HG03378 (cell line): ENCODE data around the gene LINGO3.

Experiments
- ATAC-seq: cut with Tn5 transposase; IDR thresholded peaks from one replicate; pipeline ENCODE4 v1.9.1; 2021; ENCODE audit warnings: mild to moderate bottlenecking, moderate library complexity; ENCODE audit not compliant: unreplicated experiment

The LINGO3 gene

GRCh38 chr19:2307518-2308012 lies 389 bp downstream of the LINGO3 start:
- ATAC-seq, result no peak

GRCh38 chr19:2306971-2307370 lies 983 bp downstream of the LINGO3 start:
- ATAC-seq, result no peak

DNA sequence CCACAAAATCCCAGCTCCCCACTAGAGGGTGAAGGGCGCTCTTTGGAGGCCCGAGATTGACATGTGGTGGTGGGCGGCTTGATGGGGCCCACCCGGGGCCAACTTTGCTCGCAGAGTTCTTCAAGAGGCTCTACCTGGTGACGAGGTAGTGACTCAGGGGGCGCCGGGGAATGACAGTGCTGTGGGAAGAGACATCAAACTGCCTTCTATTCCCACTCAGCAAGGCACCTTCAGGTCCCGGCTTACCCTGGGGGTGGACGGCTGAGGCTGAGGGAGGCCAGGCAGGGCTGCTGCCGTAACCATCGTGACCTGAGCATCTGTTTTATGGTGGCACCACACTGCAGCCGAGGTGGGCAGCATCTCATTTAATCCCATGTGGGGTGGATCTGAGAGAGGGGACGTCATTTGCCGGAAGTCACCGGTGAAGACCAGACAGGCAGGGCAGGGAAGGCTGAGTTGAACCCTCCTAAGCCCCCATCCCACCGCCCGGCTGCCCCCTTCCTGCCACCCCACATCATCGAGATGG lies 1.6 kb downstream of the LINGO3 start:
- no peak for ATAC-seq

DNA sequence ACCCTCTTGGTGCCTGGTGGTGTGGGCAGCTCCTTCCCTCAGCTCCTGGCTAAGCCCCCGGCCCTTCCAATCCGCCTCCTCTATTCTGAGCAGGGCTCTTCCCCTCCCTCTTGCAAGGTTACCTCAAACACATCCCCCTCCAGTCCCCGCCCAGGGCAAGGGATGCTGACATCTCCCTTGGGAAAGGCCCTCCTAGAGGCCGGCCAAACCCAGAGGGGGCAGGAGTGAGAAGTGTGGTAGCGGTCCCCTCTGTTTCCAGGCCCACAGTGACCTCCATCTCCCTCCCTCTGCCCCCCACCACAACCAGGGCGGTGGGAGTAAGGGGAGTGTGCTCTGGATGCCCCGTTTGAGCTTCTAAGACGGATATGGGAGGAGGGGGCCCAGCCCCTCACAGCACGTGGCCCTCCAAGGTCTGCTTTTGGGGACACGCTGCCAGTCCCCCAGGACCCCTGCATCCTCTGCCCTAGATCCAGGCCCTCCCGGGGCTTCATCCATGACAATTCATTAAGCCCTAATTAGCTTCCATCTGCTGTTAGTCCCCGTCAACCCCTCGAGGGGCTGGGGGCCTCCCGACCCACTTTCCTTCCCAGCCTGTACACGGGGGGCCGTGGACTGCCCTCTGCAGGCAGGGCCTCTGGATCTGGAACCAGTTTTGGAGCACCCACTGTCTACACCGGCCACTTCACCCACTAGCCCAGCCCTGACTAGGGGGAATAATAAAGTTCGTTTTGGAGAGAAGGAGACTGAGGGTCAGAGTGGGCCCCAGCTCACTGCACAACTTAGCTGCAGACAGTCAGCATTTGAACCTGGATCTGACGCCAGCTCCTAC lies 2.3 kb downstream of the LINGO3 start:
- ATAC-seq, result no peak

DNA sequence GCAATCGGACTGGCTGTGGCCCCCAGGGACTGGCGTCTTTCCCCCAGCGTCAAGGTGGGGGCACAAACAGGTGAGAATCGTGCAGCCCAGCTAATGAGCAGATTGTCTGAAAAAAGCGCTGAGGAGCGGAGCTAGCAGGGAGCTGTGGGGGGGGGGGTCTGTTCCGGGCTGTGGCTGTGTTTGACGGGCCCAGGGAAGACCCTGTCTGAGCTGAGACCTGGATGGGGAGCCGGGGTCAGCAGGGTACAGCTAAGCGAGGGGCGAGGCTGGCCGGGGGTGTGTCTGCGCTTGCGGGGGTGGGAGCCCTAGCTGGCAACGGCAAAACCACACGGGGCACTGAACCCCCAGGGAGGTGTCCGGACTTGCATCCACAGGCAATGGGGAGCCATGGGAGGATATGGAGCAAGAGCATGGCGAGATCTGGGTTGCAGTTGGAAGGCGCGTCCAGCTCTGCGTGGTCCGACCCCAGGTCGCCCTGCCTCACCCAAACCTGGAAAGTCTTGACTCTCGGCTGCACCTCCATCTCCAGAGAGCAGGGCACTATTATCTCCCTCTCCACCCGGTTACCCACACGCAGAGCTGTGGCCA lies 4.6 kb downstream of the LINGO3 start:
- no peak for ATAC-seq

DNA sequence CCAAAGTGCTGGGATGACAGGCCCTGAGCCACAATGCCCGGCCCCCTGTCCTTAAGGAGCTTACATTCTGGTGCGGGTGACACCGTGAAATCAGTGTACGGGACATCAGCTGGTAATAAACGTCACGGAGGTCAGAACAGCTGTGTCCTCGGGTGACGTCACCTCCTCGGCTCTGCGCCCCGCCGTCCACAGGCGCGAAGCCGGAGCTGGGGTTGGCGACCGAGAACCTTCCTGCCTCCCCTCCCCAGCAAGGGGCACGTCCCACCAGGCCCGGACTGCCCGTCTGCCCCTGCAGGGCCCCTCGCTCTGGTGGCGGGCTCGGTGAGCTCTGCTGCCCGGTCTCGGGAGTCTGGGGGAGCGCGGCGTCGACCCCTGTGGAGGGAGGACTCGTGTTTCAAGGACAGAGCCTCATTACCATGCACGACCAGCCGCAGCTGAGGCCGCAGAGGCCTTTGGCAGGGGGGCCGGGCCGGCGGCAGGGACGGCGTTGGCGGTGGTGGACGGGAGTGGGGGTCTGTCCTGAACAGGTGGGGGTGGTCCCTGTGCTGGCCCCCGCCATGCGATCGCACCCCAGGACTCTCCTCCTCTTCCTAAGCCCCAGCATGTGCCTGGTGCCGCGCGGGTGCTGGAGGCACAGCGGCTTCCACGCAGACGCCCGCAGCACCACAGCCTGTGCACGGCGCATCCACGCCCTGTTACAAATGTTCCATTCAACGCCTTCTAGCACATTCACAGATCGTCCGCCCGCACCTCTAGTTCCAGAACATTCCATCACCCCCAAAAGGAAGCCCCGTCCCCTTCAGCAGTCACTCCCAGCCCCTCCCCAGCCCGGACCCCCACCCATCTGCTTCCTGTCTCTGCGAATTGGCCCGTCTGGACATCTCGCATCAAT lies 5.4 kb downstream of the LINGO3 start:
- no peak for ATAC-seq

GRCh38 chr19:2300533-2300932 lies 7.4 kb downstream of the LINGO3 start:
- no peak for ATAC-seq

DNA sequence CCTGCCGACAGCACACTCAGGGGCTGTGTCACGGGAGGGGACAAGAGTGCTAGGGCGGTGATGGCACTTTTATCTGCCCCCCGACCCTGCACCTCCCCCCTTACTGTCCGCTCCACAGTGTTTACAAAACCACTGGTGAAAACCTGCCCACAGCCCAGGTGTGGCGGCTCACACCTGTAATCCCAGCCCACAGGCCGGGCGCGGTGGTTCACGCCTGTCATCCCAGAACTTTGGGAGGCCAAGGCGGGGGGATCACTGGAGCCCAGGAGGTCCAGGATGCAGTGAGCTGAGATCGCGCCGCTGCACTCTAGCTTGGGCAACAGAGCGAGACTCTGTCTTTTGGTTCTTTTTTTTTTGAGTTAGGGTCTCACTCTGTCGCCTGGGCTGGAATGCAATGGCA lies 11.8 kb downstream of the LINGO3 start:
- no peak for ATAC-seq

DNA sequence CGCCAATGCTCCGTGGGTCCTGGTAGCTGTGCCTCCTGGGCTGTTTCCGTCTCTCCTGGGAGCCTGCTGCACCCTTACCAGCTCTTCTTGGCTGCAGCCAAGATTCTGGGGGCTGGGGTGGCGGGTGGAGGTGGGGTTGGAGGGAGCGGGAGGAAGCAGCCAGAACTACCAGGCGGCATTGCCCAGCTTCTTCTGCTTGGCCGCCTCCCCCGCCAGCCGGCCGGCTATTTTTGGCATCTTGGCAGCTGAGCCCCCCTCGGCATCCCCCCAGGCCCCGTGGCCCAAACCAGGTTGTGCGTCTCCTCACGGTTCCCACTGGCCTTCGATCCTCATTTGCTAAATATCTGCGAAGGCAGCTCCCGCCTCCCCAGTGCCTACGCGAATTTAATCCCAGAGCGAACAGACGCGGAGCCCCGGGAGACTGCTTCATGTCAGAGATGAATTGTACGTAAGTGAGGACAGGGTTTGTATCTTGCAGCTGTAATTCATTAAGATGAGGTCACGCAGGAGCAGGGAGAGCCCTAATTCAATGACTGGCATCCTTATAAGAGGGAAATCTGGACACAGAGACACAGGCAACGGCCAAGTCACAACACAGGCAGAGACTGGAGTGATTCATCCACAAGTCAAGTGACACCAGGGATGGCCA lies 13.1 kb downstream of the LINGO3 start:
- no peak for ATAC-seq

GRCh38 chr19:2291185-2291751 lies 16.7 kb downstream of the LINGO3 start:
- ATAC-seq, result no peak

GRCh38 chr19:2290441-2291184 lies 17.3 kb downstream of the LINGO3 start:
- ATAC-seq, result no peak

GRCh38 chr19:2289714-2290435 lies 18.1 kb downstream of the LINGO3 start:
- no peak for ATAC-seq

DNA sequence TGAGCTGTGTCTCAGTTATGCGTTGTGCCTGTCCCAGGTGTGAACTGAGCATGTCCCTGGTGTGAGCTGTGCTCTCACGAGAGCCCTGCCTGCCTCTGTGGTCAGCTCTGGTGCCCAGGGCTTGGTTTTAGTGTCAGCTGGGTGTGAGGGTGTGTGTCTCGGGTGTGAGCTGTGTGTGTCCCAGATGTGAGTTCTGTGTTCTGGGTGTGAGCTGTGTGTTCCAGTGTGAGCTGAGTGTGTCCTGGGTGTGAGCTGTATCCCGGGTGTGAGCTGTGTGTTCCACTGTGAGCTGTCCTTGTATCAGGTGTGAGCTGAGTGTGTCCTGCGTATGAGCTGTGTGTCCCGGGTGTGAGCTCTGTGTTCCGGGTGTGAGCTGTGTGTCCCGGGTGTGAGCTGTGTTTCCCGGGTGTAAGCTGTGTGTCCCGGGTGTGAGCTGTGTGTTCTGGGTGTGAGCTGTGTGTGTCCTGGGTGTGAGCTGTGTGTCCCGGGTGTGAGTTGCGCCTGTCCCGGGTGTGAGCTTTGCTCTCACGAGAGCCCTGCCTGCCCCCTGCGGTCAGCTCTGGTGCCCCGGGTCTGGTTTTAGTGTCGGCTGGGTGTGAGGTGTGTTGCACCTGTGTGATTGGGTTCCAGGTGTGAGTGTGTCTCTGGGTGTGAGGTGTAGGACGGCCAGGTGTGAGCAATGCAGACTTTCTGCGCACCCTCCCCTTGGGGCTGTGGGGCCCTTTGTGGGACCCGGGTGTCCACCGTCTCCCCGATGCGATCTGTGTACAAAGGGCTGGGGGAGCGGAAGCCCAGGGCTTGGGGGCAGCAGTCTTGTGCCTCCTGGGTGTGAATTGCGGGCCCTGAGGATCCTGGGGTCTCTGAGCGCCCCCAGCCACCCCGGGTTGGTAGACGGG lies 18.9 kb downstream of the LINGO3 start:
- ATAC-seq, result no peak

DNA sequence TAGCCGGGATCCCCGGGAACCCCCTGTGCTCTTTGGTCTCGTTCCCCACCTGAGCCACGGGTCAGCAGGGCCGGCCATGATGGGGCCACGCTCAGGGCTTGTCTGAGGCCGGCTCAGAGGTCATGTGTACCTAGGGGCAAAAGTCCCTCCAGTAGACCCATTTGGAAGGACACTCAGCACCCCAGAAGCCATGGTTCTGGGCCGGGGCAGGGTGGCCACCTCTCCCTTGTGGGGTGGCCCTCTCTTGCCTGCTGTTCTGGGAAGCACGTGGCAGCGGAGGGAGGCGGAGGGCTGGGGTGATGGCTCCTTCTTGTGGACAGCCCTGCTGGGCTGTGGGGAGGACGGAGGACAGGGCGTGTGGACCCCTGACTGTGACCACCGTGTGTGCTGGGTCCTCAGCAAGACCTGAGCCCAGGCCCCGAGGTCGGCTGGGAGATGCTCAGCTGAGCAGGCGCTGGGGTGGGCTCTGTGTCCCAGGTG lies 19.6 kb downstream of the LINGO3 start:
- ATAC-seq, result no peak

GRCh38 chr19:2287585-2288337 lies 20.2 kb downstream of the LINGO3 start:
- ATAC-seq, result no peak

GRCh38 chr19:2286402-2287140 lies 21.4 kb downstream of the LINGO3 start:
- no peak for ATAC-seq
